Measurements from ENCODE around the gene CYP4F11. TPM values are rescaled to one million over a fixed set of nuclear protein-coding genes. Genes with fewer than 3 reads are reported as not detected.

Gene CYP4F11
- total RNA-seq, 5 donors from 2014 or later (not counting 1 experiment from before 2014, with no cell fraction given) = 0.15 to 0.16 TPM; not detected in 3

DNA sequence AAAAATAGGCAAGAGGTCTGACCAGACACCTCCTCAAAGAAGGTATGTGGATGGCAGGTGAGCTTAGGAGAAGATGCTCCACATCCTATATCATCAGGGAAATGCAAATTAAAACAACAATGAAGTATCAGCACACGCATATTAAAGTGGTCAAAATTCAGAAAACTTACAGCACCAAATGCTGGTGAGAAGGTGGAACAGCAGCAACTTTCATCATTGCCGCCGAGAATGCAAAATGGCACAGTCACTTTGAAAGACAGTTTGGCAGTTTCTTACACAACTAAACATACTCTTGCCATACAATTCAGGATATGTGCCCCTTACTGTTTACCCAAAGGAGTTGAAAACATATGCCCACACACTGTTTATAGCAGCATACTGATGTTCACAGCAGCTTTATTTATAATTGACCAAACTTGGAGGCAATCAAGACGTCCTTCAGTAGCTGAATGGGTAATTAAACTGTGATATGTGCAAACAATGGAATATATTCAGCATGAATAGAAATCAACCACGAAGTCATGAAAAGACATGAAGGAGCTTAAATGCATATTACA is 37.0 kb upstream of the CYP4F11 start:
- ATAC-seq (replicated peaks in 1 of 4) = no peak
- no CpG with 5 or more reads among the region's 5 CpGs for WGBS (ENCODE audit: insufficient coverage)
- H3K4me1 ChIP-seq (ENCODE audit: control insufficient read depth in 1 of 2, extremely low read depth in 1 of 2, insufficient read depth in 2 of 2, low read length in 2 of 2) = no peaks in the 10 kb centered on the region
- Mint-ChIP-seq H3K27ac (no peak overlapping the region), H3K9me3 (peaks cover 0 to 4% (median 2%) of the 10 kb centered on the region in 3 donors), H3K4me1 (no peaks in the 10 kb centered on the region), H3K36me3 (no peaks in the 10 kb centered on the region), H3K4me3 (no peak overlapping the region), H3K27me3 (peaks cover 30 to 33% of the 10 kb centered on the region in 2 donors)
- DNase-seq = no peak
- H3K27me3 ChIP-seq (replicated peaks in 1 of 2; ENCODE audit: control insufficient read depth in 2 of 2, extremely low read depth in 1 of 2, insufficient read depth in 2 of 2, low read length in 1 of 2) = peaks cover 0 to 10% of the 10 kb centered on the region in 2 experiments
- H3K9me3 ChIP-seq = no peaks in the 10 kb centered on the region
- ChIA-PET POLR2A (no interaction called here), CTCF (no interaction called here)
- no peak overlapping the region for H3K27ac ChIP-seq (ENCODE audit: low read length)
- no peak overlapping the region for H3K4me3 ChIP-seq (ENCODE audit: control insufficient read depth in 1 of 2, extremely low read depth in 1 of 2, low read length in 1 of 2)
- no peaks in the 10 kb centered on the region for H3K36me3 ChIP-seq (ENCODE audit: control insufficient read depth in 2 of 2, extremely low read depth in 1 of 2, insufficient read depth in 1 of 2, low read length in 1 of 2)

DNA sequence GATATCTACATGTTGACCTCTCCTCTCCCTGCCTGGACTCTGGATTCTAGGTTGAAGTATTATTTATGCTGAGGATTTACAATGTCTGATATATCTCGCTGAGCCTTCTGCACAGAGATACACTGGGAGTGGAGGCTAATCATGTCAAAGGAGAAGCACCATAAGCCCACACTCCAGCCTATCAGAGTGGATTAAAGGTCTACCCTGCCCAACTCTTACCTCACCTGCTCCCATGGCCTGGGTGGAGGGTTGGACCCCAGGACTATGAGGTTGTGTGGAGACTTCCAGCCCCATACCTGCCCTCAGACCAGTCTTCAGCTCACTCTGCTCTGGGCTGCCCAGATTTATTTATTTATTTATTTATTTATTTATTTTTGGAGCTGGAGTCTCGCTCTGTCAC is 29.9 kb upstream of the CYP4F11 start:
- no peak for DNase-seq
- Histone ChIP-seq H3K9me3 (no peaks in the 10 kb centered on the region), H3K27ac (ENCODE audit: low read length) (no peak overlapping the region), H3K4me1 (ENCODE audit: control insufficient read depth in 1 of 2, extremely low read depth in 1 of 2, insufficient read depth in 2 of 2, low read length in 2 of 2) (no peaks in the 10 kb centered on the region), H3K4me3 (ENCODE audit: control insufficient read depth in 1 of 2, extremely low read depth in 1 of 2, low read length in 1 of 2) (no peak overlapping the region), H3K36me3 (ENCODE audit: control insufficient read depth in 2 of 2, extremely low read depth in 1 of 2, insufficient read depth in 1 of 2, low read length in 1 of 2) (no peaks in the 10 kb centered on the region), H3K27me3 (replicated peaks in 1 of 2; ENCODE audit: control insufficient read depth in 2 of 2, extremely low read depth in 1 of 2, insufficient read depth in 2 of 2, low read length in 1 of 2) (peaks cover 0 to 34% of the 10 kb centered on the region in 2 experiments)
- no peaks in the 10 kb centered on the region for H3K36me3 Mint-ChIP-seq
- ATAC-seq (replicated peaks in 1 of 4) = no peak
- ChIA-PET POLR2A (no interaction called here), CTCF (no interaction called here)
- H3K27ac Mint-ChIP-seq = no peak overlapping the region
- no CpG with 5 or more reads among the region's 2 CpGs for WGBS (ENCODE audit: insufficient coverage)
- H3K9me3 Mint-ChIP-seq = no peaks in the 10 kb centered on the region
- H3K4me3 Mint-ChIP-seq = no peak overlapping the region
- peaks cover 24 to 34% of the 10 kb centered on the region in 2 donors for H3K27me3 Mint-ChIP-seq
- no peaks in the 10 kb centered on the region for H3K4me1 Mint-ChIP-seq

DNA sequence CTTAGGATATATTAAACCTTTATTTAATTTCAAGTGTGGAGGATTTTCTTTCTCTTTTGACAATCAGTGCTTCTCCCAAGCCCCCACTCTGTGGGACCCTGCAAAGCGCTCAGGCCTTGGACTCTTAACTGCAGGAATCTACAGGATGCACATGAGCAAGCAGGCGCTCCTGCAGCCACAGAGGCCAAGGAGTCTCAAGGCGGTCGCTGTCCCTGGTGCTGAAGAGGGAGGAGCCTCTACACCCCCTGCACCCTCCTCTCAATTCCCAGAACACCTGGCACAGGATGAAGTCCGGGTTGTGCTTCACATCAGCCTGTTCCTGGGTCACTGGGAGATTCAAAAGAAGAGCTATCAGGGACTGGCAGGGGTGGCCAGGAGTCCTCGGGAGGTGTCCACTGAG is 28.0 kb upstream of the CYP4F11 start:
- H3K4me3 ChIP-seq (ENCODE audit: control insufficient read depth in 1 of 2, extremely low read depth in 1 of 2, low read length in 1 of 2) = no peak overlapping the region
- peaks cover 0 to 42% of the 10 kb centered on the region in 2 experiments for H3K27me3 ChIP-seq (replicated peaks in 1 of 2; ENCODE audit: control insufficient read depth in 2 of 2, extremely low read depth in 1 of 2, insufficient read depth in 2 of 2, low read length in 1 of 2)
- no peaks in the 10 kb centered on the region for H3K36me3 ChIP-seq (ENCODE audit: control insufficient read depth in 2 of 2, extremely low read depth in 1 of 2, insufficient read depth in 1 of 2, low read length in 1 of 2)
- Mint-ChIP-seq H3K36me3 (no peaks in the 10 kb centered on the region), H3K27ac (no peak overlapping the region), H3K4me1 (no peaks in the 10 kb centered on the region), H3K4me3 (no peak overlapping the region), H3K9me3 (no peaks in the 10 kb centered on the region), H3K27me3 (peaks cover 34 to 46% of the 10 kb centered on the region in 2 donors)
- H3K27ac ChIP-seq (ENCODE audit: low read length) = no peak overlapping the region
- H3K4me1 ChIP-seq (ENCODE audit: control insufficient read depth in 1 of 2, extremely low read depth in 1 of 2, insufficient read depth in 2 of 2, low read length in 2 of 2) = no peaks in the 10 kb centered on the region
- ChIA-PET CTCF (no interaction called here), POLR2A (no interaction called here)
- WGBS (ENCODE audit: insufficient coverage) = 47% methylated on average over 3 of the region's 6 CpGs
- DNase-seq (no peak), ATAC-seq (replicated peaks in 1 of 4) (no peak)
- no peaks in the 10 kb centered on the region for H3K9me3 ChIP-seq

DNA sequence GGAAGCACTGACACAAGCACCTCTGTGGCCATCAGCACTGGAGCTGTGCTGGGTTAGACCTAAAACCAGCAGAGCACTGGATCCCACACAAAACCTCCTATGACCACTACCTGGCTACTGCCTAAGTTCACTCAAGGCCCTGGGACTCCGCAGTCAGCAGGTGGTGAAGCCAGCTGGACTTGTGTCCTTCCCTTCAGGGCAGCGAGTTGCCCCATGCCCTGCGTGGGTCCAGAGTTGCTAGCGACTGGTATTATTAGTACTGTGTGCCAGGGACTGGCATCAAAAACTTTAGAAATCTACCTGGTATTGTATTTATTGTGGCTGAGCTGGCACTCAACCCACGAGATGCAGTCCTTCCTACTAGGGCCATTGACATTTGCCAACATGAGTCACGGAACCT is 20.5 kb upstream of the CYP4F11 start:
- Histone ChIP-seq H3K27ac (ENCODE audit: low read length) (no peak overlapping the region), H3K9me3 (no peaks in the 10 kb centered on the region), H3K27me3 (replicated peaks in 1 of 2; ENCODE audit: control insufficient read depth in 2 of 2, extremely low read depth in 1 of 2, insufficient read depth in 2 of 2, low read length in 1 of 2) (peaks cover 0 to 34% of the 10 kb centered on the region in 2 experiments), H3K4me3 (ENCODE audit: control insufficient read depth in 1 of 2, extremely low read depth in 1 of 2, low read length in 1 of 2) (no peak overlapping the region), H3K4me1 (ENCODE audit: control insufficient read depth in 1 of 2, extremely low read depth in 1 of 2, insufficient read depth in 2 of 2, low read length in 2 of 2) (no peaks in the 10 kb centered on the region), H3K36me3 (ENCODE audit: control insufficient read depth in 2 of 2, extremely low read depth in 1 of 2, insufficient read depth in 1 of 2, low read length in 1 of 2) (no peaks in the 10 kb centered on the region)
- CTCF ChIA-PET = no interaction called here
- 93% methylated on average over 5 of the region's 6 CpGs for WGBS (ENCODE audit: insufficient coverage)
- no peak overlapping the region for H3K27ac Mint-ChIP-seq
- H3K36me3 Mint-ChIP-seq = no peaks in the 10 kb centered on the region
- POLR2A ChIA-PET = no interaction called here
- peaks cover 64 to 81% of the 10 kb centered on the region in 2 donors for H3K27me3 Mint-ChIP-seq
- DNase-seq (no peak), ATAC-seq (replicated peaks in 1 of 4) (no peak)
- peaks cover 0 to 1% (median 1%) of the 10 kb centered on the region in 3 donors for H3K9me3 Mint-ChIP-seq
- no peaks in the 10 kb centered on the region for H3K4me1 Mint-ChIP-seq
- no peak overlapping the region for H3K4me3 Mint-ChIP-seq

DNA sequence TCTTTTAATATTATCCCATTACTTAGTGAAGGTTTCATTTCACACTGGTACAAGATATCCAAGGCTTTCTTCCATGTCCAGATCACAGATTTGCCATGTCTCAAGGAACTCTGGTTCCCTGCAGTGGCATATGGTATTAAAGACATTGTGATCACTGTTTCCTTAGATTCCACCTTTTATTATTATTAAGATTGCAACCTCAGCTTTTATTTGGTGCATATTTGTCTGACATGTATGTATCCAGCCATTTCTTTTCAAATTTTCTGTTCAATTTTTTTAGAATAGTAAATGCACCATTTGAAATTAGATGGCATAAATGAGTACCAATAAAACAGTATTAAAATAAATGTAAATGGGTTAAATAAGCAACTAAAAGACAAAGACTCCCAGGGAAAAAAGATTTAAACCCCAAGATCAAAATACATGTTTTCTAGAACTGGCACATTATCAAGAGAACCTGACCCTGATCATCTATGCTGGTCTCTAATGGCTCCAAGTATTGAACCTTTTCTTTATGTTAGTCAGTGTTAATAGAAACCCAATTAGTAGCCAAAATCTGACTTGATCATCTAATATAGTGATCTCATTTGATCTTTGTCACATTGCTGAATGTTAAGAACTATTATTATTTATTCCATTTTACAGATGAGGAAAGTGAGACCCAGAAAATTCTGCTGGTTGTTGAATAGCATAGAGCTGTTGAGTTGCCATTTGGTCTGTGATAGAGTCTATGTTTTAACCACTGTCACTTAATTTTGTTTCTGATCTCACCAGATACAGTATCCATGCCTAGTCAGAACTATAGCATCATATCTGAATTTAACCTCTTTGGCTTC is 14.1 kb upstream of the CYP4F11 start, which contains the start of gene OR10H4:
Gene OR10H4, plus strand, starts transcription at position 786 of the 836 bp plus-strand sequence. Its CDS starts 0 bp downstream, at position 786.
- Histone ChIP-seq H3K27ac (ENCODE audit: low read length) (no peak within 1 kb of the TSS), H3K4me3 (ENCODE audit: control insufficient read depth in 1 of 2, extremely low read depth in 1 of 2, low read length in 1 of 2) (no peak within 1 kb of the TSS), H3K36me3 (ENCODE audit: control insufficient read depth in 2 of 2, extremely low read depth in 1 of 2, insufficient read depth in 1 of 2, low read length in 1 of 2) (no peaks in the 10 kb centered on the region), H3K9me3 (peaks cover 3% of the 10 kb centered on the region), H3K4me1 (ENCODE audit: control insufficient read depth in 1 of 2, extremely low read depth in 1 of 2, insufficient read depth in 2 of 2, low read length in 2 of 2) (no peaks in the 10 kb centered on the region), H3K27me3 (replicated peaks in 1 of 2; ENCODE audit: control insufficient read depth in 2 of 2, extremely low read depth in 1 of 2, insufficient read depth in 2 of 2, low read length in 1 of 2) (peaks cover 0 to 8% of the 10 kb centered on the region in 2 experiments)
- no peak for DNase-seq
- peaks cover 8% of the 10 kb centered on the region for H3K36me3 Mint-ChIP-seq
- peaks cover 50 to 57% of the 10 kb centered on the region in 2 donors for H3K27me3 Mint-ChIP-seq
- peaks cover 11 to 19% (median 17%) of the 10 kb centered on the region in 3 donors for H3K9me3 Mint-ChIP-seq
- no peak for ATAC-seq (replicated peaks in 1 of 4)
- H3K27ac Mint-ChIP-seq = no peak within 1 kb of the TSS
- no peak within 1 kb of the TSS for H3K4me3 Mint-ChIP-seq
- CTCF ChIA-PET = interaction anchor here in 1 of 2 donors (0.6 kb wide), 1 partner anchor 1087 kb away, joined by 3 read pairs; no protein-coding TSS in a partner anchor
- H3K4me1 Mint-ChIP-seq = no peaks in the 10 kb centered on the region
- POLR2A ChIA-PET = no interaction called here

DNA sequence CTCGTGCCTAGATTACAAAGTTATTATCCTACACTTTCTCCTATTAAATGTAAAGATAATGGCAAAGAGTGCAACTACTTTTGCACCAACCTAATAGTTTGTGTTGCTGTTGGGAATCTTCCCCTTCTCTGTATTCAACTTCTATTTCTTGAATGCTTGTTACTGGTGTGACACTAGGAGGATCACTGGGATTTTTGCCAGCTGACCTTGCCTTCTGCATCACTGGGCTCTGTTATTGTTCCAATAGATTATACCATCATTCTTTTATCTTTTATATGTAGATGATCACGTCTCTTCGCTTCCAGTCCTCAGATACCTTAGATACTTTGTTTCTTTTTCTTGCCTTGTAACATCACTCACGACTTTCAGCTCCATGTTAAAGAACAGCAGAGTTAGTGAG is 11.0 kb upstream of the CYP4F11 start:
- H3K9me3 Mint-ChIP-seq = peaks cover 11 to 19% (median 17%) of the 10 kb centered on the region in 3 donors
- Histone ChIP-seq H3K27me3 (replicated peaks in 1 of 2; ENCODE audit: control insufficient read depth in 2 of 2, extremely low read depth in 1 of 2, insufficient read depth in 2 of 2, low read length in 1 of 2) (peaks cover 2 to 12% of the 10 kb centered on the region in 2 experiments), H3K4me1 (ENCODE audit: control insufficient read depth in 1 of 2, extremely low read depth in 1 of 2, insufficient read depth in 2 of 2, low read length in 2 of 2) (no peaks in the 10 kb centered on the region), H3K27ac (ENCODE audit: low read length) (no peak overlapping the region), H3K9me3 (peaks cover 3% of the 10 kb centered on the region), H3K4me3 (ENCODE audit: control insufficient read depth in 1 of 2, extremely low read depth in 1 of 2, low read length in 1 of 2) (no peak overlapping the region), H3K36me3 (ENCODE audit: control insufficient read depth in 2 of 2, extremely low read depth in 1 of 2, insufficient read depth in 1 of 2, low read length in 1 of 2) (no peaks in the 10 kb centered on the region)
- no peak for ATAC-seq (replicated peaks in 1 of 4)
- H3K4me3 Mint-ChIP-seq = no peak overlapping the region
- peaks cover 37 to 50% of the 10 kb centered on the region in 2 donors for H3K27me3 Mint-ChIP-seq
- peaks cover 8% of the 10 kb centered on the region for H3K36me3 Mint-ChIP-seq
- no peak for DNase-seq
- H3K4me1 Mint-ChIP-seq = no peaks in the 10 kb centered on the region
- WGBS (ENCODE audit: insufficient coverage) = no CpG with 5 or more reads among the region's 4 CpGs
- no peak overlapping the region for H3K27ac Mint-ChIP-seq
- CTCF ChIA-PET = no interaction called here
- POLR2A ChIA-PET = no interaction called here

All from T-cell (primary cell).